A172 (cell line): ENCODE results near the gene ATP7A. TPM values are rescaled to one million over a fixed set of nuclear protein-coding genes. Genes with fewer than 3 reads are reported as not detected.
A peak's percentile ranks its signal among the peaks of the same experiment; 100 is the strongest.
"Not testable (repeated sequence)": the region's sequence is repeated elsewhere in the genome, so short reads cannot be mapped to it uniquely, and the experiment has no call there.

ENCODE experiments used
- DNase-seq: peaks from one replicate; pipeline ENCODE4 v3.0.0-alpha.2; 2015; ENCODE audit warnings: low spot score
- total RNA-seq: library from RNA; depleted of rRNA; stranded (reverse); fragments of >200 nt; shearing (Covaris generic); gene quantifications from 2 replicates; pipeline ENCODE4 v1.2.3, GENCODE V29; 2014; rRNA removed

Gene ATP7A
- total RNA-seq, 1 experiment from 2014 or later, result 9.0 TPM

GRCh38 chrX:78037881-78038280 is 127.4 kb downstream of the ATP7A start:
- DNase-seq, result no peak

- no peak for DNase-seq
Measured at GRCh38 chrX:78042601-78043000, 132.1 kb downstream of the ATP7A start.

- no peak for DNase-seq
Measured at GRCh38 chrX:78046362-78046761, 135.9 kb downstream of the ATP7A start.

GRCh38 chrX:78048052-78048451 is 137.6 kb downstream of the ATP7A start:
- DNase-seq, result no peak

DNA sequence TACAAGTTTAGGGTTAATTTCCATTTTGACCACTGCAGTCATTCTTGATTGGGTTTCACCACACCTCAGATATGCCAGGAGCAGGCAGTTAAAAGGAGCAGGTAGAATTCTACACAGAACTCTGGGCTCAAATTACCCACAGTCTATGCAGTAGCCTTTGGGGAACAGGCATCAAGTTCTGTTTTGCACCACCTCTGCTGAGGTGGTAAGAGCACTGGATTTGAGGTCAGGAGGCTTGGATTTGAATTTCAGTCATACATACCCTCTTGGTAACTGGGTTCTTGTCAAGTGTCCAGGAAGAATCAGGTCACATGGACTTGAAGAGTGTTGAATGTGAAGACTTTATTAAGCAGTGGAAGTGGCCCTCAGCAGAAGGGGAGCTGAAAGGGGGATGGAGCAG is 153.2 kb downstream of the ATP7A start:
- DNase-seq, result no peak

DNA sequence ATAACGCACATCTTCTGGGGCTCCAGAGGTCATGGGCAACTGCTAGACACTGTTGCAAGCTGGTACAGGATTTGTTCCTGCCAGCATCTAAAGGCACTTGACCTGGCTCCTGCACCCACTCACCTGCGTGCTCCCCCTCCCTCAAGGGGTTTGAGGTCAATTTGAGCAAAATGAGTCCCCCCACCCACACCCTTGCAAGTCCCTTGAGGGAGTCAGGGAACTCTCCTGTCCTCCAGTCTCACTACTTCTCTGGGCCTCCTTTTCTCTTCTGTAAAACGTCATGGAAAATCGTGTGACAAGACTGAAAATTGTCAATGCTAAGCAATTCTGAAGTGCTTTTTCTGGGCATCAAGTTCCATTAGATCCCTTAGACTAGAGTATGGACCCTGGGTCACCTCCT is 153.7 kb downstream of the ATP7A start:
- DNase-seq, result no peak

DNA sequence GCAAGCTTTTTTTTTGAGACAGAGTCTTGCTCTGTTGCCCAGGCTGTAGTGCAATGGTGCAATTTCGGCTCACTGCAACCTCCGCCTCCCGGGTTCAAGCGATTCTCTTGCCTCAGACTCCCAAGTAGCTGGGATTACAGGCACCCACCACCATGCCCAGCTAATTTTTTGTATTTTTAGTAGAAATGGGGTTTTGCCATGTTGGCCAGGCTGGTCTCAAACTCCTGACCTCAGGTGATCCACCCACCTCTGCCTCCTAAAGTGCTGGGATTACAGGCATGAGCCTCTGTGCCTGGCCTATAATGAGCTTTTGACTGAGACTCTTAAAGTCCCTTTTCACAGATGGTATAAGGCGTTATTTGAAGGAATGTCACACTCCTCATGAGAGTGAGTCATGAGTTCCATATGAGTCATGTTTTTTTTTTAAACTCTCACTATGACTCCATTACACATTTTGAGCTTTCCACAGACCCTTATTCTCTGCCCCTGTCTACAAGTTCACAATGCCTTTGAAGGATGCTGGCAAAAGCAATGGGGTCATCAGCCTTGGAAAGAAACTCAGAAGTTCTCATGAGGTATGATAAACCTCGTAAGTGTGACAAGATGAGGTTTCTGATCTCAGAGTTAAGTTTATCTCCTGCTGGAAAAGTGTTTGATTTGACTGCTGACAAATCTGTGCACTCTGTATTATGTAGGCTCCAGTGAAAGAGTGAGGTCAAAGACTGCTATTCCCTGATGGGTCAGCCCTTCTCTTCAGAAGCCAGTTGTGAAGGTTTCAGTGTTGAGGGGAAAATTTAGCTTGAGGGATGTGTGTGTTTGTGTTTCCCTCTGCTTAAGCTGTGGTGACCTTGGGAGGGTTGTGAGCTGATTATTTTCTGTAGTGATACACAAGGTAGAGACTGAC is 154.5 kb downstream of the ATP7A start:
- peak; percentile 81 for DNase-seq

DNA sequence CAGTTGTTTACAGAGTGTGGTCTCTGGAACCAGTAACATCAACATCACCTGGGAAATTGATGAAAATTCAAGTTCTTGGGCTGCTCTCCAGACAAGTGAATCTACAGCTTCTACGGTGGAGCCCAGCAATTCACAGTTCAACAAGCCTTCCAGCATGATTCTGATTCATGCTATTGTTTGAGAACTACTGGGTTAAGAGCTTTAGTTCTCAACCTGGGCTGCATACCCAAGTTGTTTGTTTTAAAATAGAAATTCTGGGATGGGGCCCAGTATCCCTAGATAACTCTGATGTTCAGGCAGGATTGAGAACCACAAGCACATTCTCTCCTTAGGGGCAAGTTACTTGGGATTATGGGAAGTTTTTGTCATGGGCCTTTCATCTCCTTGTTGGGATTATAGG is 155.6 kb downstream of the ATP7A start:
- DNase-seq, result peak; percentile 22

GRCh38 chrX:78071331-78071730 is 160.8 kb downstream of the ATP7A start:
- no peak for DNase-seq

- DNase-seq, result not testable (repeated sequence)
Measured at GRCh38 chrX:78073147-78074077, 162.9 kb downstream of the ATP7A start.

GRCh38 chrX:78074088-78074487 is 163.6 kb downstream of the ATP7A start:
- no peak for DNase-seq

DNA sequence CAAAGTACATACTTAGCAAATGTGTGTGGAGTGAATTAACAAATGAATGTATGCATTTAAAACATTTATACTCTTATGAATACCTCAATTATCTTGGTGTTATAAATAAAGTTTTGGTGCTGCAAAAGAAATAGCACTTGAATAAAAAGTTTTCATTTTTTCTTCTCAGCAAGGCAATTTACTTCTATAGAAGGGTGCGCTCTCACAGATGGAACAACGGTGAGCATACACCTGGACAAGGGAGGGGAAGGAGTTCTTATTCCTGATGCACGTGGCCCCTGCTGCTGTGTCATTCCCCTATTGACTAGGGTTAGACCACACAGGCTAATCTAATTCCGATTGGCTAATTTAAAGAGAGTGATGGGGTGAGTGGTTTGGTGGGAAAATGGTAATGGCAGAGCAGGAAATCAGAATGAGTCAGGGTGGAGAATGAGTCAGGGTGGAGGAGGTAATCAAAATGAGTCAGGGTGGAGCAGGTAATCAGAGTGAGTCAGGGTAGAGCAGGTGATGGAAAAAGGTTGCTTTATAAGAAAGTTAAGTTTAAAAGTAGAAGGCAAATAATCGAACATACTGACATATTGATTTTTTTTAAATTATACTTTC is 165.4 kb downstream of the ATP7A start:
- peak; percentile 31 for DNase-seq

DNA sequence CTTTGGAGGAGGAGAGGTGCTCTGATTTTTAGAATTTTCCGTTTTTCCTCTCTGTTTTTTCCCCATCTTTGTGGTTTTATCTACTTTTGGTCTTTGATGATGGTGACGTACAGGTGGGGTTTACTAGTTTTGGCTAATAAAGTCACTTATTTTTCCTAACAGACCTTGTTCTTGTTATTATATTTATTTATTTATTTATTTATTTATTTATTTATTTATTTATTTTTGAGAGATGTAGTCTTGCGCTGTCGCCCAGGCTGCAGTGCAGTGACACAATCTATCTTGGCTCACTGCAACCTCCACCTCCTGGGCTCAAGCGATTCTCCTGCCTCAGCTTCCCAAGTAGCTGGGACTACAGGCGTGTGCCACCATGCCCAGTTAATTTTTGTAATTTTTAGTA is 170.9 kb downstream of the ATP7A start:
- DNase-seq, result not testable (repeated sequence)

- DNase-seq, result peak; percentile 59
Measured at GRCh38 chrX:78092296-78092695, 181.8 kb downstream of the ATP7A start.

DNA sequence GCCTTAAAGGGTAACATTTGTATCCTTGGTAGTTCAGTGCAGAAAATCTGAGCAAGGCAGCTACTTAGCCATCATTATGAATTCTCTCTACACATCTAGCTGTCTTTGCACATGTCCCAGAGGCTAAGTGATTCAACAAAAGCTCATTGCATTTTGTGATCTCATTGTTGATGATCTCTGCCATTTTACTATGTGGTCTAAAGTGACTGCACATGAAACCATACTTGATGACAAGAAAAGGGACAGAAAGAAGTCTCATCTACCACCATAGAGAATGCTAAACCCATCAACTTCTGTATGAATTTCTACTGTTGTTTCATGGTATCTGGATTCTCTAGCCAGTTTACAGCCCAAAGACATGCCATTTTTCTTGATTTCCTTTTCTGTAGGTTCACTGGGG is 187.6 kb downstream of the ATP7A start:
- no peak for DNase-seq

Other genes with a start within 250 kb of the ATP7A start
- gene ATRX, start 124.5 kb upstream of the ATP7A start, total RNA-seq, result 49.1 and 96.9 TPM in 2 replicates
- 69.3 and 71.0 TPM in 2 replicates for gene MAGT1, start 15.3 kb upstream of the ATP7A start, total RNA-seq
- gene COX7B, start 11.2 kb upstream of the ATP7A start, total RNA-seq, result 721 and 828 TPM in 2 replicates
- gene PGAM4, start 58.9 kb downstream of the ATP7A start, total RNA-seq, result not detected in 2 replicates
- gene PGK1, start 193.6 kb downstream of the ATP7A start, total RNA-seq, result 432 and 490 TPM in 2 replicates
- 55.8 and 62.1 TPM in 2 replicates for gene TAF9B, start 229.0 kb downstream of the ATP7A start, total RNA-seq